AG09309 (cell line): ENCODE measurements around the gene DSC2.

Source experiments
- DNase-seq: peaks from one replicate; pipeline ENCODE4 v3.0.0-alpha.2; 2010; ENCODE audit warnings: low read depth
- H3K4me3 ChIP-seq: 2 replicates; pipeline ENCODE4 v1.5.1; 2011; ENCODE audit warnings: mild to moderate bottlenecking, low read depth, low read length, moderate library complexity; ENCODE audit not compliant: control insufficient read depth
- CTCF ChIP-seq: IDR thresholded peaks from 2 replicates; pipeline ENCODE4 v1.5.1; 2011; ENCODE audit warnings: mild to moderate bottlenecking, low read depth, low read length, inconsistent platforms; ENCODE audit not compliant: insufficient read depth, control insufficient read depth; ENCODE audit errors: missing control alignments

Gene DSC2

DNA sequence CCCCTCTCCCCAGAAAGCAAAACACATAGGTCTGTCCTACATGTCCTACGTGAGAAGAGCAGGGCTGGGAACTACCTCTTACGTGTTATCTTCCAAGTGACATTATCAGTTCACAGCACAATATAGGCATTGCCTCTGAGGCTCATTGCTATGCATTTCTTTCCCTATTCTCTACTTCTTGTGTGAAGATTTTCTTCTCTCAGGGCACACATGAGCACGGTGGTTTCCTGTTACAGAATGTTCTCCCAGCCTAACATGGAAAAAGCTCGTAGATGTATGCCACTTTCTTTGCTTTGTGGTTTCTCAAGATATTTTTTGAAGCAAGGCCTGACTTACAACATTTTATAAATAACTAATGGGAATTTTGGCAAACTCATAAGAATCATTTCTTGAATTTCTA is 40.3 kb downstream of the DSC2 start:
- no peak for DNase-seq
- no peak for TF ChIP-seq CTCF
- no peak overlapping the region for H3K4me3 ChIP-seq

- DNase-seq = no peak
- no peak overlapping the region for H3K4me3 ChIP-seq
- TF ChIP-seq CTCF = no peak
These were observed 43.3 kb downstream of the DSC2 start for GRCh38 chr18:31058897-31059296.

DNA sequence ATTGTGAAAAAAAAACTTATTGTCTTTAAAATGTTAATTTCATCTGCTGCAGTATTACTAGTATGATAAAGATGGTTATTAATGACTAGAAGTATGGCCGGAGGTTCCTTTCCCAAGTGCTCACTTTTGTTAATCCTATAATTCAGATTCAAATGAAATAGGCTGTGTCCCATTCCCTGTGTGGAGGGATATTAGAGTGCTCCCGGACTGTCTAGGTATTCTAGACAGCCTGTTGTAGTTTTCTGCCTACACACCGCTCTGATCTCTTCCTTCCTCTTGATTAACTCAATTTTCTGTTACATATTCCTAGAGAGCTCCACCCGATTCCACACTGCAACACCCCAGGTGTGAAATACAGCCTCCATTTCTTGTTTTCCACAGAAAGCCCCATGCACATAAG is 44.3 kb downstream of the DSC2 start:
- no peak for DNase-seq
- no peak overlapping the region for H3K4me3 ChIP-seq
- no peak for TF ChIP-seq CTCF

- TF ChIP-seq CTCF = no peak
- H3K4me3 ChIP-seq = no peak overlapping the region
- no peak for DNase-seq
These were observed 45.2 kb downstream of the DSC2 start for GRCh38 chr18:31057051-31057450.

GRCh38 chr18:31056296-31056695 is 45.9 kb downstream of the DSC2 start:
- DNase-seq = no peak
- H3K4me3 ChIP-seq = no peak overlapping the region
- no peak for TF ChIP-seq CTCF

- TF ChIP-seq CTCF = no peak
- H3K4me3 ChIP-seq = no peak overlapping the region
- no peak for DNase-seq
These were observed 51.6 kb downstream of the DSC2 start for GRCh38 chr18:31050635-31051034.

DNA sequence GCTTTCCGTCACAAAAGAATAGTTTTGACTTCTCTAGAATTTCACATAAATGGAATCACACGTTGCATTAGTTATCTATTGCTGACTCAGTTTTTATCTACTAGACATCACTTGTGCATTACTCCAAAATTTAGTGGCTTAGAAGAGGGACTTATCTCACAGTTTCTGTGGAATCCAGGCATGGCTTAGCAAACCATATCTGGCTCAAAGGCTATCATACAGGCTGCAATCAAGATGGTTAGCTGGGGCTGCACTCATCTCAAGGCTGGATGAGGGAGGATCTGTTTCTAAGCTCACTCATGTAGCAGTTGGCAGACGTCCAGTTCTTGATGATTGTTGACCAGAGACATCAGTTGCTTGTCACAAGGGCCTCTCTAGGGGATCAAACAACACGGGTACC is 53.0 kb downstream of the DSC2 start:
- no peak for DNase-seq
- no peak overlapping the region for H3K4me3 ChIP-seq
- TF ChIP-seq CTCF = no peak
